ENCODE data around the gene PPOX. TPM values are rescaled to one million over a fixed set of nuclear protein-coding genes. Genes with fewer than 3 reads are reported as not detected.

Gene PPOX
- 14.0 and 16.0 TPM in 2 replicates for total RNA-seq (ENCODE audit: low replicate concordance)

DNA sequence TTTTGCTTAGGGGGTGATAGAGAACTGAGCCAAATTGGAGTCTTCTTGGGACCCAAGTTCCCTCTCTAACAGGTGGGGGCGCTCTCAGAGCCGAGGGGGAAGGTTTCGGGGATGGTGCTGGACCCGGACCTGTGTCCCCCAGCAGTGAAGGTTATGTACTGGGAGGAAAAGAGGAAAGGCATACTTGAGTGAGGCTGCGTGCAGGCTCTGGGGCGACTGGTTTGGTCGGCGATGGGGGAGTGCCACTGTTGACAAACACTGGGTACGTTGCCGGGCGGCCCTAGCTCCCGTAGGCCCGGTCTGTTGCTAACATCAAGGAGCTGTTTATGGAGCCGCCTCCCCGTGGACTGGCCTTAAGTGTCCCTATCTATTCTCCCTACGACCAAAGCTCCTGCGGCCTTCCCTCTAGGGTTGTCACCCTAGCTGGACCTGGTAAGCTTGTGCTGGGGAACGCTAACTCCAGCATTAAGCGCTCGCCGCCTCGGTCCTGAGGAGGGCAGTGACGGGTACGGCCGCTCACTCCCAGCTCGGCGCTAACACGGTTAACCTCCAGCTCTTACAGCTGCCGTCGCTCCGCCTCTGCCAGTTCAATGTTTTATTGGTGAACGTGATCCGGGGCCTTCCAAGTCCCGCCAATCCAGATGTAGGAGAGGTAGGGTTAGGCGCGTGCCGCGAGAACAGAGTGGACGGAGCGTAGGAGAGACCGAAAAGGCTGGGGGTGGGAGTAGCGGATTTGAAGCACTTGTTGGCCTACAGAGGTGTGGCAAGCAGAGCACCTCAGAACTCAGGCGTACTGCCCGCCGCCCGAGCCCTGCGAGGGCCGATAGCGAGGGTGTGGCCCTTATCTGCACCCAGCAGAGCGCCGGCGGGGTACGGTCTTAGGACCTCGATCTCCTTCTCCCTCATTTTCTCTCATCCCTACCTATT lies at the start of gene PPOX:
PPOX (plus strand) TSS at position 685 of the 927 bp plus-strand sequence. CDS start 422 bp downstream, outside the sequence.
- TF ChIP-seq, protein P1, sequence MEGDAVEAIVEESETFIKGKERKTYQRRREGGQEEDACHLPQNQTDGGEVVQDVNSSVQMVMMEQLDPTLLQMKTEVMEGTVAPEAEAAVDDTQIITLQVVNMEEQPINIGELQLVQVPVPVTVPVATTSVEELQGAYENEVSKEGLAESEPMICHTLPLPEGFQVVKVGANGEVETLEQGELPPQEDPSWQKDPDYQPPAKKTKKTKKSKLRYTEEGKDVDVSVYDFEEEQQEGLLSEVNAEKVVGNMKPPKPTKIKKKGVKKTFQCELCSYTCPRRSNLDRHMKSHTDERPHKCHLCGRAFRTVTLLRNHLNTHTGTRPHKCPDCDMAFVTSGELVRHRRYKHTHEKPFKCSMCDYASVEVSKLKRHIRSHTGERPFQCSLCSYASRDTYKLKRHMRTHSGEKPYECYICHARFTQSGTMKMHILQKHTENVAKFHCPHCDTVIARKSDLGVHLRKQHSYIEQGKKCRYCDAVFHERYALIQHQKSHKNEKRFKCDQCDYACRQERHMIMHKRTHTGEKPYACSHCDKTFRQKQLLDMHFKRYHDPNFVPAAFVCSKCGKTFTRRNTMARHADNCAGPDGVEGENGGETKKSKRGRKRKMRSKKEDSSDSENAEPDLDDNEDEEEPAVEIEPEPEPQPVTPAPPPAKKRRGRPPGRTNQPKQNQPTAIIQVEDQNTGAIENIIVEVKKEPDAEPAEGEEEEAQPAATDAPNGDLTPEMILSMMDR (IDR thresholded peaks at IDR 0.05; ENCODE audit: insufficient read depth, low read length) = peak; percentile 60
- peak; percentile 97 for DNase-seq (ENCODE audit: low read depth)
- H3K4me3 ChIP-seq (ENCODE audit: low read depth, low read length) = peak within 1 kb of the TSS; percentile 91

DNA sequence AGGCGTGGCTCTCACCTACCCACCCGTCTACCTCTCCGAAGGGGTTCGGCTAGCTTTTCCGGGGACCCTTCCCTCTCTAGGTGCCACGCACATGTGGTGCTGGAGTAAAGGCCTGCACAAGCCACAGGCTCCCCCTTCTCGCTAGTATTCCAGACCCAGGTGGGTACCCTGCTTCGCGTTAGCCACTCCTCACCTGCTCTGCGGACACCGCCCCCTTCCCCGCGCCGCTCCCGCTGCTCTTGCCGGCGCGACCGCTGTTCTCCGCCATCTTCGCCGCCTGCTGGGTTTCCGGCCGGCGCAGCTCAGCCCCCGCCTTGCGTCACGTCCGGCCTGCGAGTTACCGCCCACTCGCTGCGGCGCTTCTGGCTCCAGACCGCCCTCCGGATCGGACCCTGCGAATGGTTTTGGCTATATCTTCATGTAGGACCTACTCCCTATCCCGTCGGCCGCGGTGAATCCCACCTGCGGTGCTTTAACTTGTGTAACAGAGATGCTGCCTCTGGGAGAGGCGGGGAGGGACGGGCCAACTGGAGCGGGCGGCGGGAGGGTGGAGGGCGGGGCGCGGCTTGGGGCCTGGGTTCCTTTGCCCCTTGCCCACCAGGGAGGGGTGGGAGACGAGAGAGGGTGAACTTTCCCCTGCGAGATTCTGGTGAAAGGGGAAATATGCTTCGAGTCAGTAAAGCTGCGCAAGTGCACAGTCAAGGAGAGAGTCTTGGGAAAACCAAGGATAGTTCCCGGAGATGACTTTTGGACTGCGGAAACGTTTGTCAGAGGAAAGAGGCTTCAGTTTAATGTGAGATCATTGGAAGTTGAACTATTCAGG lies 48.3 kb upstream of the PPOX start, which contains the start of the genes NIT1 and PFDN2:
NIT1 (plus strand) TSS at position 347 of the 823 bp plus-strand sequence; CDS start at position 419, 72 bp downstream.
PFDN2 (minus strand) TSS at position 279 of the 823 bp plus-strand sequence; CDS start at position 268, 11 bp downstream.
- H3K4me3 ChIP-seq (ENCODE audit: low read depth, low read length) = peak within 1 kb of the TSS; percentile 89
- TF ChIP-seq, protein P1 (IDR thresholded peaks at IDR 0.05; ENCODE audit: insufficient read depth, low read length) = no peak
- peak; percentile 79 for DNase-seq (ENCODE audit: low read depth)

DNA sequence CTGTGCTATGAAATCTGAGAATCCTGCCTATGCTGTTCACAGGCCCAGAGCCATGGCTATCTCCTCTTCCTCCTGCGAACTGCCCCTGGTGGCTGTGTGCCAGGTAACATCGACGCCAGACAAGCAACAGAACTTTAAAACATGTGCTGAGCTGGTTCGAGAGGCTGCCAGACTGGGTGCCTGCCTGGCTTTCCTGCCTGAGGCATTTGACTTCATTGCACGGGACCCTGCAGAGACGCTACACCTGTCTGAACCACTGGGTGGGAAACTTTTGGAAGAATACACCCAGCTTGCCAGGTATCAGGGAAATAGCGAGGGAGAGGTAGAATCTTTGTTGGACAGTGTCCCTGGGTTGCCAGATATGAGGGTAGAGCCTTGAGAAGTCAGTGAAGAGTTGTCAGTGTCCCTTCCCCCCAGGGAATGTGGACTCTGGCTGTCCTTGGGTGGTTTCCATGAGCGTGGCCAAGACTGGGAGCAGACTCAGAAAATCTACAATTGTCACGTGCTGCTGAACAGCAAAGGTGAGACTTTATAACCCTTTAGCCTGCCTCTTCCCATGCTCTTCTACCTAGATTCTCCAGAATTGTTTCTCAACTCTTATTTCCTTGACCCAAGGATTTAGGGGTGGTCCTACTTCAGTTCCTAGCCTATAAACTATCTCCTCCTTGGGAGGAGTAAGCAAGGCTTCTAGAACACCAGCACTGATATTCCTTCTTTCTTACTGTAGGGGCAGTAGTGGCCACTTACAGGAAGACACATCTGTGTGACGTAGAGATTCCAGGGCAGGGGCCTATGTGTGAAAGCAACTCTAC lies 46.9 kb upstream of the PPOX start:
- peak; percentile 75 for DNase-seq (ENCODE audit: low read depth)
- peak overlapping the region; percentile 89 for H3K4me3 ChIP-seq (ENCODE audit: low read depth, low read length)
- TF ChIP-seq, protein P1 (IDR thresholded peaks at IDR 0.05; ENCODE audit: insufficient read depth, low read length) = peak; percentile 58

DNA sequence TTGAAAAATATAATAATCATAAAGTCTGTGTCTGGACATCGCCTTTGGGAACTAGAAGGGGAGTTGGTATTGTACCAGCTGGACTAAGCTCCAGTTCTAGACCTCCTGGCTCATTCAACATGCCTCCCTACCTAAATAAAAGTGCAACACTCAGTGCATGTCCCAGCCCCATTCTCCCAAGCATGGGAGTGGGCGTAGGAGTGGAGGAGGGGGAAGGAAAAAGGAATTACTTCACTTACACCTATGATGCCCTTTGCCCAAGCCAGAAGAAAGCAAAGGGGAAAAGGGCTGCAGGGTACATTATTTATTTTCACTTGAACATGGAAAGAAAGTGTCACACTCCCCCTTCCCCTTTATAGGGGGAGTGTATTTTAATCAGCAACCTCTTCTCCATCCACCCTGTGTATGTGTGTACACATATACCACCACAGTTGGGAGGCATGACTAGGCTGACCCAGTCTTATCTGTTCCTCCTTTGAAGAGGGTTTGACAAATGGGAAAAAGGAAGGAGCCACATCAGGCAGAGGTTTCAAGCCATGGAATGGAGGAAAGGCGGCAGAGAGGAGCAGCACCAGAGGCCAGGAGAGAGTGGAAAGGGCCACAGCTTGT lies 45.1 kb upstream of the PPOX start:
- DNase-seq (ENCODE audit: low read depth) = no peak
- TF ChIP-seq, protein P1 (IDR thresholded peaks at IDR 0.05; ENCODE audit: insufficient read depth, low read length) = no peak
- H3K4me3 ChIP-seq (ENCODE audit: low read depth, low read length) = no peak overlapping the region

DNA sequence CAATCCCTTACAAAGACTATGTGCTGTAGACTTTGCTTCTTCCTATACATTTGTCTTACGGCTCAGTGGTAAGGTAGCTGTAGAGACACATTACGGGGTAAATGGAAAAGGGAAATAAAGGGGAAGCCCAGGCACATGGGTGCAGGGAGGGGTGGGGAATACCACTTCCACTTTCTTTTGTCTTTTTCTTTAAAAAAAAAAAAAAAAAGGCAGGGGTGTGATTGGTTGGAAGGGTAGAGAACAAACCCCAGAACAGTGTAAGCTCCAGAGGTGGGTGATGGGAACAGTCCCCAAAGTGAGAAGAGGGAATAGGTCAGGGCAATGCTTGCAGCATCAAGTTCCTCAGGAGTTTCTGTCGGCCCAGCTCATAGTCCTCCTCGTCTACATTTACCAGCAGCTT lies 44.4 kb upstream of the PPOX start:
- H3K4me3 ChIP-seq (ENCODE audit: low read depth, low read length) = no peak overlapping the region
- no peak for DNase-seq (ENCODE audit: low read depth)
- TF ChIP-seq, protein P1 (IDR thresholded peaks at IDR 0.05; ENCODE audit: insufficient read depth, low read length) = no peak

Measured in fibroblast of the aortic adventitia (primary cell).